CD14-positive monocyte (primary cell): ENCODE measurements around the gene KLHL17. TPM values are rescaled to one million over a fixed set of nuclear protein-coding genes. Genes with fewer than 3 reads are reported as not detected.

Experiments
- DNase-seq, 3 donors: peaks; one replicate each; pipeline ENCODE4 v3.0.0-alpha.2; 2011 to 2022
- H2AFZ ChIP-seq: 2 replicates; pipeline ENCODE4 v1.6.0; 2012; ENCODE audit warnings: mild to moderate bottlenecking, low read depth, low read length, inconsistent platforms; ENCODE audit not compliant: insufficient read depth, poor library complexity, severe bottlenecking
- H3K27ac ChIP-seq, 2 donors: 1 replicate in 1 of 2; 2 replicates in 1 of 2; pipeline ENCODE4 v1.5.1; 2012 to 2013; ENCODE audit warnings: low read length in 2 of 2, control low read depth in 1 of 2, inconsistent platforms in 1 of 2, low read depth in 1 of 2, mild to moderate bottlenecking in 1 of 2
- H3K27me3 ChIP-seq, 2 donors: one replicate each; pipeline versions ENCODE4 v1.6.0 to v1.6.1; 2011 to 2013; ENCODE audit warnings: low read length in 2 of 2; ENCODE audit not compliant: control insufficient read depth in 2 of 2, insufficient read depth in 2 of 2
- H3K36me3 ChIP-seq, 2 donors: replicated peaks in 1 of 2; 1 replicate in 1 of 2; 2 replicates in 1 of 2; pipeline versions ENCODE4 v1.5.1 to v1.6.1; 2012 to 2013; ENCODE audit warnings: low read length in 2 of 2, control low read depth in 1 of 2, inconsistent platforms in 1 of 2, mild to moderate bottlenecking in 1 of 2; ENCODE audit not compliant: insufficient read depth in 2 of 2, control insufficient read depth in 1 of 2
- H3K4me1 ChIP-seq, 2 donors: 1 replicate in 1 of 2; 2 replicates in 1 of 2; pipeline versions ENCODE4 v1.5.1 to v1.6.1; 2012 to 2013; ENCODE audit warnings: low read length in 2 of 2, control low read depth in 1 of 2, inconsistent platforms in 1 of 2, mild to moderate bottlenecking in 1 of 2, moderate library complexity in 1 of 2; ENCODE audit not compliant: insufficient read depth in 2 of 2, control insufficient read depth in 1 of 2
- H3K4me2 ChIP-seq: replicated peaks from 2 replicates; pipeline ENCODE3; 2012; ENCODE audit warnings: low read length, moderate library complexity, mild to moderate bottlenecking; ENCODE audit not compliant: poor library complexity, severe bottlenecking; ENCODE audit errors: extremely low read depth
- H3K4me3 ChIP-seq, 3 experiments: fragments of 200-600 bp in 1 of 3; sonication (generic) in 1 of 3; replicated peaks in 1 of 3; 1 replicate in 2 of 3; 2 replicates in 1 of 3; pipeline ENCODE4 v1.5.1; 2011 to 2013; ENCODE audit warnings: low read length in 3 of 3, mild to moderate bottlenecking in 3 of 3, control low read depth in 2 of 3, low read depth in 2 of 3, inconsistent platforms in 1 of 3, moderate library complexity in 1 of 3
- H3K79me2 ChIP-seq: 2 replicates; pipeline ENCODE4 v1.6.0; 2012; ENCODE audit warnings: mild to moderate bottlenecking, control low read depth, inconsistent platforms, low read length, moderate library complexity; ENCODE audit not compliant: insufficient read depth
- H3K9ac ChIP-seq: 2 replicates; pipeline ENCODE4 v1.6.0; 2017; ENCODE audit warnings: low read length, mild to moderate bottlenecking; ENCODE audit not compliant: insufficient read depth, poor library complexity, severe bottlenecking
- H3K9me3 ChIP-seq, 2 donors: replicated peaks in 1 of 2; 1 replicate in 1 of 2; 2 replicates in 1 of 2; pipeline versions ENCODE4 v1.5.1 to v1.6.1; 2012 to 2013; ENCODE audit warnings: low read length in 2 of 2, control low read depth in 1 of 2; ENCODE audit not compliant: control insufficient read depth in 1 of 2, insufficient read depth in 1 of 2
- H4K20me1 ChIP-seq: 2 replicates; pipeline ENCODE4 v1.6.0; 2012; ENCODE audit warnings: mild to moderate bottlenecking, low read length, control low read depth, moderate library complexity; ENCODE audit not compliant: insufficient read depth
- H3K27ac Mint-ChIP-seq, 7 donors: one replicate each; pipeline ENCODE4 v1.8.0; 2020; ENCODE audit warnings: mild to moderate bottlenecking in 7 of 7, mixed read lengths in 7 of 7, moderate library complexity in 6 of 7, inconsistent platforms in 2 of 7
- H3K27me3 Mint-ChIP-seq, 3 donors: one replicate each; pipeline ENCODE4 v1.8.0; 2021 to 2022; ENCODE audit warnings: low read depth in 3 of 3, mild to moderate bottlenecking in 3 of 3, mixed read lengths in 3 of 3, moderate library complexity in 3 of 3, inconsistent platforms in 1 of 3
- H3K36me3 Mint-ChIP-seq, 2 donors: one replicate each; pipeline ENCODE4 v1.8.0; 2020; ENCODE audit warnings: mixed read lengths in 2 of 2, inconsistent platforms in 1 of 2, mild to moderate bottlenecking in 1 of 2
- H3K4me1 Mint-ChIP-seq: one replicate; pipeline ENCODE4 v1.8.0; 2020; ENCODE audit warnings: mild to moderate bottlenecking, mixed read lengths
- H3K4me3 Mint-ChIP-seq, 2 donors: one replicate each; pipeline ENCODE4 v1.8.0; 2020; ENCODE audit warnings: mild to moderate bottlenecking in 2 of 2, mixed read lengths in 2 of 2, moderate library complexity in 1 of 2
- H3K9me3 Mint-ChIP-seq, 7 donors: one replicate each; pipeline ENCODE4 v1.8.0; 2020 to 2022; ENCODE audit warnings: mixed read lengths in 7 of 7, mild to moderate bottlenecking in 6 of 7, moderate library complexity in 6 of 7, inconsistent platforms in 2 of 7
- CTCF ChIP-seq: fragments of 200-600 bp; IDR thresholded peaks from one replicate; pipeline ENCODE4 v1.8.0; 2022; ENCODE audit warnings: antibody characterized with exemption, mild to moderate bottlenecking
- WGBS: methylation state at CpG from one replicate; pipeline ENCODE4 v1.1.5; 2013; ENCODE audit warnings: missing lambda C conversion rate; ENCODE audit not compliant: insufficient coverage; 5-methylcytosine and 5-hydroxymethylcytosine counted together
- intact Hi-C, 2 donors: fragments of 100-400 bp; cut with micrococcal nuclease; formaldehyde crosslinking; loops; one replicate each; pipeline versions ENCODE4 v1.15.0 to v1.15.1; 2023
- polyA plus RNA-seq, 3 donors: library from polyadenylated mRNA; depleted of rRNA in 1 of 3; unstranded in 2 of 3; stranded (reverse) in 1 of 3; fragments of 300-500 nt in 2 of 3; fragments of >200 nt in 1 of 3; fragmentation: Illumina TruSeq in 2 of 3; gene quantifications; 1 replicate in 2 of 3; 2 replicates in 1 of 3; pipeline ENCODE4 v1.2.3, GENCODE V29; 2012 to 2021

The KLHL17 gene
- polyA plus RNA-seq, 3 donors: 0.31 to 48.1 (median 0.71) TPM

- no peak for TF ChIP-seq CTCF
- H2AFZ ChIP-seq: no peak overlapping the region
- no peak overlapping the region for H3K9ac ChIP-seq
- Mint-ChIP-seq H3K36me3 (peaks cover 0 to 2% of the 10 kb centered on the region in 2 donors), H3K4me3 (peak overlapping the region in 1 of 2 donors; percentile 1), H3K4me1 (peaks cover 3% of the 10 kb centered on the region), H3K9me3 (peaks cover 14 to 39% (median 31%) of the 10 kb centered on the region in 7 donors), H3K27me3 (peaks cover 51 to 78% (median 66%) of the 10 kb centered on the region in 3 donors), H3K27ac (no peak overlapping the region)
- no peaks in the 10 kb centered on the region for H3K36me3 ChIP-seq
- no peaks in the 10 kb centered on the region for H3K79me2 ChIP-seq
- peaks cover 14 to 22% of the 10 kb centered on the region in 2 donors for H3K9me3 ChIP-seq
- no peak overlapping the region for H3K4me2 ChIP-seq
- no peak overlapping the region for H3K4me3 ChIP-seq
- H3K27me3 ChIP-seq: peaks cover 2 to 32% of the 10 kb centered on the region in 2 donors
- intact Hi-C loops: no loop called here
- H3K4me1 ChIP-seq: no peaks in the 10 kb centered on the region
- WGBS: 100% methylated on average over 1 of the region's 10 CpGs
- no peaks in the 10 kb centered on the region for H4K20me1 ChIP-seq
- H3K27ac ChIP-seq: no peak overlapping the region
- DNase-seq: no peak
These were observed 31.5 kb downstream of the KLHL17 start for GRCh38 chr1:991895-992294.

GRCh38 chr1:992362-992761, 32.0 kb downstream of the KLHL17 start:
- Mint-ChIP-seq H3K36me3 (peaks cover 0 to 2% of the 10 kb centered on the region in 2 donors), H3K4me1 (peaks cover 4% of the 10 kb centered on the region), H3K4me3 (no peak overlapping the region), H3K27ac (no peak overlapping the region), H3K27me3 (peaks cover 54 to 81% (median 68%) of the 10 kb centered on the region in 3 donors), H3K9me3 (peaks cover 14 to 39% (median 32%) of the 10 kb centered on the region in 7 donors)
- peaks cover 18 to 22% of the 10 kb centered on the region in 2 donors for H3K9me3 ChIP-seq
- H2AFZ ChIP-seq: no peak overlapping the region
- H3K27me3 ChIP-seq: peaks cover 6 to 37% of the 10 kb centered on the region in 2 donors
- H3K4me3 ChIP-seq: no peak overlapping the region
- no peak for TF ChIP-seq CTCF
- H3K9ac ChIP-seq: no peak overlapping the region
- H3K4me2 ChIP-seq: no peak overlapping the region
- H3K79me2 ChIP-seq: no peaks in the 10 kb centered on the region
- intact Hi-C loops: no loop called here
- no CpG with 5 or more reads among the region's 7 CpGs for WGBS
- H3K36me3 ChIP-seq: no peaks in the 10 kb centered on the region
- peaks cover 1% of the 10 kb centered on the region for H4K20me1 ChIP-seq
- no peak overlapping the region for H3K27ac ChIP-seq
- DNase-seq: no peak
- no peaks in the 10 kb centered on the region for H3K4me1 ChIP-seq
